Bronchial epithelial cell (primary cell): ENCODE data around the gene ADAMTS16. TPM values are rescaled to one million over a fixed set of nuclear protein-coding genes. Genes with fewer than 3 reads are reported as not detected.

Experiments used
- DNase-seq: peaks from one replicate; pipeline ENCODE4 v3.0.0-alpha.2; 2010; ENCODE audit warnings: low read depth
- FAIRE-seq: peaks from 2 replicates; lab custom pipeline; 2011; peaks lifted over from hg19 to GRCh38; lab: Jason Lieb, UNC
- H3K27me3 ChIP-seq: 2 replicates; pipeline ENCODE4 v1.5.1; 2011; ENCODE audit warnings: low read length; ENCODE audit not compliant: control insufficient read depth, insufficient read depth
- H3K36me3 ChIP-seq: 2 replicates; pipeline ENCODE4 v1.5.1; 2011; ENCODE audit warnings: low read length; ENCODE audit not compliant: control insufficient read depth, insufficient read depth
- H3K4me3 ChIP-seq: 2 replicates; pipeline ENCODE4 v1.5.1; 2011; ENCODE audit warnings: mild to moderate bottlenecking, low read depth, low read length, control low read depth
- CTCF ChIP-seq: IDR thresholded peaks from 2 replicates; pipeline ENCODE4 v1.5.1; 2011; ENCODE audit warnings: mild to moderate bottlenecking, moderate library complexity, low read length, control low read depth, inconsistent platforms; ENCODE audit not compliant: insufficient read depth, severe bottlenecking
- total RNA-seq: library from RNA; depleted of rRNA; stranded (reverse); fragments of >200 nt; gene quantifications from 2 replicates; pipeline ENCODE4 v1.2.1, GENCODE V29; 2014

The ADAMTS16 gene
- total RNA-seq, 1 donor from 2014 or later, result not detected

GRCh38 chr5:5195128-5195918, 55.2 kb downstream of the ADAMTS16 start:
- no peak for DNase-seq
- no peak for FAIRE-seq
- H3K4me3 ChIP-seq, result no peak overlapping the region
- H3K27me3 ChIP-seq, result no peaks in the 10 kb centered on the region
- no peaks in the 10 kb centered on the region for H3K36me3 ChIP-seq
- no peak for TF ChIP-seq CTCF

GRCh38 chr5:5198135-5198534, 58.0 kb downstream of the ADAMTS16 start:
- no peak overlapping the region for H3K4me3 ChIP-seq
- no peak for DNase-seq
- FAIRE-seq, result no peak
- TF ChIP-seq CTCF, result no peak
- no peaks in the 10 kb centered on the region for H3K36me3 ChIP-seq
- no peaks in the 10 kb centered on the region for H3K27me3 ChIP-seq

- no peaks in the 10 kb centered on the region for H3K27me3 ChIP-seq
- no peak for TF ChIP-seq CTCF
- no peak for FAIRE-seq
- no peak overlapping the region for H3K4me3 ChIP-seq
- no peak for DNase-seq
- no peaks in the 10 kb centered on the region for H3K36me3 ChIP-seq
These were observed 58.7 kb downstream of the ADAMTS16 start for GRCh38 chr5:5198815-5199214.

- TF ChIP-seq CTCF, result no peak
- no peaks in the 10 kb centered on the region for H3K27me3 ChIP-seq
- FAIRE-seq, result no peak
- H3K36me3 ChIP-seq, result no peaks in the 10 kb centered on the region
- no peak for DNase-seq
- H3K4me3 ChIP-seq, result no peak overlapping the region
These were observed 59.4 kb downstream of the ADAMTS16 start for GRCh38 chr5:5199495-5199894.

- DNase-seq (no peak), FAIRE-seq (no peak)
- H3K36me3 ChIP-seq, result no peaks in the 10 kb centered on the region
- H3K4me3 ChIP-seq, result no peak overlapping the region
- no peak for TF ChIP-seq CTCF
- no peaks in the 10 kb centered on the region for H3K27me3 ChIP-seq
These were observed 60.0 kb downstream of the ADAMTS16 start for GRCh38 chr5:5200133-5200532.

GRCh38 chr5:5202321-5202720, 62.2 kb downstream of the ADAMTS16 start:
- Histone ChIP-seq H3K36me3 (no peaks in the 10 kb centered on the region), H3K27me3 (no peaks in the 10 kb centered on the region), H3K4me3 (no peak overlapping the region)
- DNase-seq (no peak), FAIRE-seq (no peak)
- TF ChIP-seq CTCF, result no peak
